Measurements from ENCODE around the gene GLT6D1.

- TF ChIP-seq CTCF (IDR thresholded peaks at IDR 0.05; ENCODE audit: control extremely low read depth in 1 of 3, insufficient read depth in 1 of 3, low read depth in 1 of 3, low read length in 3 of 3) (no peak), RFX5 (IDR thresholded peaks at IDR 0.05; ENCODE audit: borderline replicate concordance, low read depth, low read length) (no peak), EGR1 (IDR thresholded peaks at IDR 0.05; ENCODE audit: borderline replicate concordance, low read depth, low read length) (no peak), CHD1 (IDR thresholded peaks at IDR 0.05; ENCODE audit: low read depth, low read length) (no peak), CTBP2 (IDR thresholded peaks at IDR 0.05; ENCODE audit: borderline replicate concordance, insufficient read depth, insufficient read length, low read length) (no peak), FOSL1 (IDR thresholded peaks at IDR 0.05; ENCODE audit: insufficient read depth, low read depth, low read length) (no peak)
Observed at GRCh38 chr9:135649508-135649907, 10.2 kb upstream of the GLT6D1 start.

Measured in H1 (cell line).